Muscle of arm (tissue), 12 donors: ENCODE measurements around the gene PLEKHA8. TPM values are rescaled to one million over a fixed set of nuclear protein-coding genes. Genes with fewer than 3 reads are reported as not detected.
"Not testable (repeated sequence)": the region's sequence is repeated elsewhere in the genome, so short reads cannot be mapped to it uniquely, and the experiment has no call there.

Experiments used
- DNase-seq: peaks from one replicate; pipeline ENCODE4 v3.0.0-alpha.2; 2013
- polyA plus RNA-seq, 12 donors: library from polyadenylated mRNA; unstranded; fragments of 120-200 nt; gene quantifications; one replicate each; pipeline ENCODE4 v1.2.1, GENCODE V29; 2013; ENCODE audit not compliant: insufficient read length in 12 of 12

PLEKHA8 gene
- polyA plus RNA-seq, 12 donors, result 10.3 to 15.1 (median 12.7) TPM; not detected in 1

DNA sequence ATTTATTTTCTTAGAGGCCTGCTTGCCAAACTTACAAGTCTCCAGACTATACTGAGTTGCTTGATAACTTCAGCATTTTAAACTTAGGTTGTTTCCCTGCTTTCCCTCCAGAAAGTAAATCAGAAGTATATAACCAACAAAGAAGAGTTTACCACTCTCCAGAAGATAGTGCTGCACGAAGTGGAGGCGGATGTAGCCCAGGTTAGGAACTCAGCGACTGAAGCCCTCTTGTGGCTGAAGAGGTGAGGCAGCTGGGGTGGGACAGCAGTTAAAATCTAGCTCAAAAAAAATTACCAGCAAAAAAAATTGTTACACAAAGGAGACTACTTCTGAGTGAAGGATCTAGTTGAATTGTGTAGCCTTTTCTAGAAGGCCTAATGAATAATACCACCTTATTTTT is 33.6 kb downstream of the PLEKHA8 start:
- DNase-seq, result not testable (repeated sequence)

GRCh38 chr7:30062587-30062986 is 34.4 kb downstream of the PLEKHA8 start:
- DNase-seq, result peak; percentile 36

DNA sequence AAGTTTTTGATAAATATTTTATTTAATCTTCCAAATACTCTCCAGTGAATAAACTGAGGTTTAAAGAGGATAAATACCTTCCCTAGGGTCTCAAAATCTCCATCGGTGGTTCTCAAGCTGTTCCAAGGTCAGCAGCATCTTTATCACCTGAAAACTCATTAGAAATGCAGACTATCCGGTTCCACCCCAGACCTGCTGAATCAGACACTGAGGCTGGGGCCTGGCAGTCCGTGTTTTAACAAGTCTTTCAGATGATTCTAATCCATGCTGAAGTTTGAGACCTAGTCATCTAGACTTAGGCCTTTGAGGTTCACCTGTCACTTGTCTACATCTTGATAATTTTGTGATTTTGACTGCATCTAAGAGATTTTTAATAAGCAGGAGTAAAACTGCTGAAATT is 37.5 kb downstream of the PLEKHA8 start:
- DNase-seq, result no peak

GRCh38 chr7:30066687-30067086 is 38.5 kb downstream of the PLEKHA8 start:
- no peak for DNase-seq

- peak; percentile 25 for DNase-seq
Observed at GRCh38 chr7:30068117-30068516, 39.9 kb downstream of the PLEKHA8 start.

- DNase-seq, result no peak
Observed at GRCh38 chr7:30069096-30069867, 41.1 kb downstream of the PLEKHA8 start.

- no peak for DNase-seq
Observed at GRCh38 chr7:30070052-30070451, 41.8 kb downstream of the PLEKHA8 start.

DNA sequence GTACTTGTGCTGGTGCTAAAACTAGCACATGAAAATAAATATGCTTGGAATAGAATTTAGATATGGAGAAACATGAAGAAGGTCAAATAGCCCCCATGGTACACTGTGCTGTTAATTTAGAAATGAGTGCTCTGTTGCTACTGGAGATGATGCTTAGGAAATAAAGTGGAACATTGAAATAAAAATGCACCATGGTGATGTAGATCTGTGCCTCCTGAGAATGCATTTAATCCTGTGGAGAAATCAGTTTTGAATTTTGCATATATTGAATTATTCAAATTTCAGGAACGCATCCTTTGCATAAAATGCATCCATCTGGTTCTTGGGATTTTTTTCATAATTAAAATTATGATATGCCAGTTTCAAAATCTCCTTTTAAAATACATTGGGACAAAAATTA is 44.5 kb downstream of the PLEKHA8 start:
- DNase-seq, result no peak

GRCh38 chr7:30074422-30075030 is 46.3 kb downstream of the PLEKHA8 start:
- DNase-seq, result no peak

GRCh38 chr7:30076411-30076810 is 48.2 kb downstream of the PLEKHA8 start:
- DNase-seq, result no peak

GRCh38 chr7:30078280-30078679 is 50.1 kb downstream of the PLEKHA8 start:
- no peak for DNase-seq

- DNase-seq, result no peak
Observed at GRCh38 chr7:30079880-30080279, 51.7 kb downstream of the PLEKHA8 start.

GRCh38 chr7:30080818-30081217 is 52.6 kb downstream of the PLEKHA8 start:
- no peak for DNase-seq

DNA sequence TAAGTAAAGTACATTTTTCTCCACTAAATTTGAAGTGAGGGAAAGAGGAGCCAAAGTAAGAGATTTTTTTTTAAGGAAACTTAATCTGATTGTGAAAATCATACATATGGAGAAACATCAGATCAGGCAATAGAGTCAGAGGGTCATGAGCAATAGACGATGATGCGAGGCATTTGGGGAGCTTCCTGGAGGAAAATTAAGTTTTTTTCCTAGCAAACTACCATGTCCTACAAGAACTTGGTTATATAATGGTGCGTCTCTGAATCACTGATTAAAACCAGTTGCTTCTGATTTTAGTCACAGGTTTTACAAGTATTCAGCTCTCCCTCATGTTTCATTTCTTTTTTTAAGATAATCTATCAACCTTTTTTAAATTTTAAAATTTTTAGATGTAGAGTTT is 54.5 kb downstream of the PLEKHA8 start:
- no peak for DNase-seq

DNA sequence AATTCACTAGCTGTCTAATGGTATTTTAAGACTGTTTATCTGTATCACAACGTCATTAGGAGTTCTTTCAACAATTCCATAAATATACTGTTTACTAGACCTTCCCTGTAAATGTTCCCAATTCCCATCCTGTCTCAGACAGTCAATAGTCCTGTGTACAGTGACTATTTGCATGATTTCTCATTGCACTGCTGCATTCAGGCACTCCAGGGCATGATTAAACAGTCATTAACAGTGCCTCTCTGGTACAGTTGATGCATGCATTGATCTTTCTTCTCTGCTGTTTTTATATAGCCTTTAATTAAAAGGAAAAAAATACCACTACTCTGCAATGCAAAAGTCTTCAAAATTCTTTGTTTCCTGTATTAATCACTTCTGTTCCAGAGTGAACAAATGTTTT is 55.1 kb downstream of the PLEKHA8 start:
- DNase-seq, result no peak

DNA sequence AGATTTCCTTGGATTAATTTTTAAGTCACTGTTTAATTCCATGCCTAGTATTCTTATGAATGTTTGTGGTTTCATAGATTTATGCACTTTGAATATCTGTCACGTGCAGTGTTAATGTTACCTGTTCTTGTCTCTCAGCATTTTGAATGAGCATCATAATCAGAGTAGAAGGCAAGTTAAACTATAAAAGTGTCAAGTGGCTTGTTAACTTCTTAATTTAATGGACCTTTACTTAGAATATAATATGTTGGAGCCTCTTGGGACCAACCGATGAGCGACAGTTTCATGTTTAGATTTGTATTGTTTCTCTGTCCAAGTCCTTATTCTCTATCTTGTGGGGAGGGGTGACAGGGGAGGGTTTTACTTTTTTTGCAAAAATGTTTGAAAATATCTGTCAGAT is 56.0 kb downstream of the PLEKHA8 start:
- no peak for DNase-seq

DNA sequence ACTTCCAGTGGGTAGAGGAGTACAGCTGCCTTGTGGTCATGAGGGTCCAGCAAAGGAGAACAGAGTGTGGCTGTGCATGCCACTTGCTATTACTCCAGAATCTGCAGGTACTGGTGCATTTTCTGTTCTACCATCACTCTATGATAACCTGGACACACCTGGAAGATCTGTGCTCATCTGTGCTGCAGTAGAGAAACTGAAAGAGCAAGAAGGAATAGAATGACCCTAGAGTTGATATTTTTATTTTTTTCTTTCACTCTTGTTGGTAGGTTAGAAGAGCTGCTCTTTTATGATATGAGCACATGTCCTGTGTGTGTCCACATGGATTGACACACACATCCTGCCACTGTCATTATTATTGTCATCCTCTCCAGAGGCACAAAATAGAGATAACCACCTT is 58.3 kb downstream of the PLEKHA8 start:
- DNase-seq, result no peak

DNA sequence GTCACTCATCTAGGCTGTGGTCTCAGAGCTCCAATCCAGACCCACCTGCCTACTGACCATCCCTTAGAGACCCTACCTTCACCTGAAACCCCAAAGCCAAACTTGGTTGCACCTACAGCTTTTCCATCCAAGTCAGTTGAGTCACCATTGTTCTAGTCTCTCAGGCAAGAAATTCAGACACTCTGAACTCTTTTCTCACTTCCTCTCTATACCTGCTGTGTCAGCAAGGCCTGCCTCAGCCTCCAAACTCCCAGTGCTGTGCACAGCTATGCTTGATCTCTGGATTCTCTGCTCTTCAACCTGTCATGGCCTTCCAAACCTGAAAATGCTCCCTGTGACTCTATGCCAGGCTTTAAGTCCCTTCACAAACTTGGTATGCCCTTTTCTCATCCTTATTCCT is 59.2 kb downstream of the PLEKHA8 start:
- DNase-seq, result no peak

DNA sequence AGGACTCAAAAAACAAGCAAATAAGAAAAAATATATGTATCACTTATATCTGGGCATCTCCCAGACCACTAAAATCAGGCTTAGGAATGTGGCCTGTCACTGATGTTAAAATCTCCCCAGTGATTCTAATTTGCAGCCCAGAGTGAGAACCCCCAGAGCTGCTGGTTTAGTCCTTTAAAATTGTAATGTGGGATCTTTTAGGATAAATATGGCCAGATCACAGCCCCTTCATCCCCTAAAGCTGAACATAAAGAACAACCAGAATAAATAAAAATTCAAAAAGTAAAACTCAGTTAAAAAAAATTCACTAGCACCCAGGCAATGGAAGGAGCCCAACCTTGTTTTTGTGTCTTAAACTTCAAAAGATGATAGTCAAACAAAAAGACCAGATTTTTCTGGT is 60.1 kb downstream of the PLEKHA8 start:
- no peak for DNase-seq

GRCh38 chr7:30090111-30090510 is 61.9 kb downstream of the PLEKHA8 start:
- DNase-seq, result no peak

GRCh38 chr7:30091491-30091912 is 63.3 kb downstream of the PLEKHA8 start:
- peak; percentile 12 for DNase-seq

DNA sequence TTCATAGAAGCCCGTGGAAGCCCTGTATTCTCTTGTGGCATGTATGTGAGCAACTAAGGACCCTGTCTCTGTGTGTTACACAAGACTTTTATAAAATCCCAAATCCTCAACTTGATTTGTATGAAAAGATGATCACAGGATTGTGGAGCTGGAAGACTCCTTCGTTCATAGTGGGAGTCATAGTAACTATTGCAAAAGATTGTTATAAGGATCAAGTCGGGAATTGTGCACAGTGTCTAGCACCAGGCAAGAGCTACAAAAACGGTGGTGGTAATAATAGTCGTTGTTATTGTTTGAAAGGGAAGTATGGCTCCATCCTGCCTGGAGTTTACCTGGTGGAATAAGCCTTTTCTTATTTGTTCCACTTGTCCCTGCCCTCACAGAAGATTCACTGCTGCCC is 63.8 kb downstream of the PLEKHA8 start:
- no peak for DNase-seq

DNA sequence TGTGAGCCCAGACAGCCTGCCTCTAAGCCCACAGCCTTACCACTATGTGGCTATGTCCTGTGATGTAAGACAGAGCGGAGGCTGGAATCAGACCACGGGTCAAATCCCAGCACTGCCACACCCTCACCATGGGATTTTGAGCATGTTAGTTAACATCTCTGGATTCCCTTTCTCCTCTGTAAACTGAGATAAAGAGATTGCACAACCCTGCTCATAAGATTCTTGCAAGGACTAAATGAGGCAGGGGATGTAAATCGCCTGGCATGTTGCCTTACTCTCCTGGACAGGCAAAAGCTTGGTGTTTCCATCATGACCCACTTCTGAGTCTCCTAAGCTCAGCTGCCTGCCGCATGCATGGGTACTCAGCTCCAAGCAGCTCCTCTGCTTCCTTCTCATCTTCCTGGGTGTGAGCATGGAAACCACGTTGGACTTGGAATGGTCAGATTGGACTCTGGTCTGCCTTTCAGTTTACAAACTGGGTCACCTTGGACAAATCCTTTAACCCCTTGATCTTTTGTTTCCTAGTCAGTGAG is 65.3 kb downstream of the PLEKHA8 start:
- no peak for DNase-seq
